ENCODE data around the gene DCAF16.

Gene DCAF16

GRCh38 chr4:17781300-17782287, 29.0 kb downstream of the DCAF16 start, which contains the start of gene FAM184B:
Gene FAM184B, minus strand, starts transcription at chr4:17781621. Its CDS starts 322 bp downstream, at chr4:17781299.
- Histone ChIP-seq H3K4me2 (ENCODE audit: low read length) (peak within 1 kb of the TSS; percentile 53), H3K9ac (ENCODE audit: low read length) (peak within 1 kb of the TSS; percentile 21), H3K79me1 (ENCODE audit: low read length) (no peaks in the 10 kb centered on the region), H3K23ac (ENCODE audit: low read length) (peak within 1 kb of the TSS; percentile 45), H3K4ac (ENCODE audit: low read depth, low read length) (no peak within 1 kb of the TSS), H2BK5ac (ENCODE audit: low read length) (no peak within 1 kb of the TSS), H3K18ac (ENCODE audit: low read length) (no peak within 1 kb of the TSS), H2AK5ac (ENCODE audit: low read length) (no peak within 1 kb of the TSS), H3K56ac (ENCODE audit: low read length) (peak within 1 kb of the TSS; percentile 59), H3K79me2 (ENCODE audit: control insufficient read depth, insufficient read depth, low read length) (no peaks in the 10 kb centered on the region), H3K4me3 (ENCODE audit: low read length) (no peak within 1 kb of the TSS), H4K5ac (ENCODE audit: low read length) (no peak within 1 kb of the TSS), H4K8ac (ENCODE audit: low read depth, low read length) (no peak within 1 kb of the TSS), H3K27ac (ENCODE audit: low read depth, low read length) (no peak within 1 kb of the TSS), H3K36me3 (ENCODE audit: control insufficient read depth, insufficient read depth, low read length) (no peaks in the 10 kb centered on the region), H3K27me3 (ENCODE audit: insufficient read depth, low read length, poor library complexity) (peaks cover 24% of the 10 kb centered on the region), H2BK120ac (ENCODE audit: low read depth, low read length) (no peak within 1 kb of the TSS), H3K4me1 (ENCODE audit: control insufficient read depth, low read depth, low read length) (no peaks in the 10 kb centered on the region), H2BK15ac (replicated peaks; ENCODE audit: low read depth) (no peak within 1 kb of the TSS)
- peak; percentile 29 for DNase-seq
- WGBS (ENCODE audit: extremely low coverage, insufficient coverage, low lambda C conversion rate) = no CpG with 5 or more reads among the region's 82 CpGs

GRCh38 chr4:17780501-17781299, 29.9 kb downstream of the DCAF16 start:
- Histone ChIP-seq H2AK5ac (ENCODE audit: low read length) (no peak overlapping the region), H3K79me1 (ENCODE audit: low read length) (no peaks in the 10 kb centered on the region), H2BK5ac (ENCODE audit: low read length) (no peak overlapping the region), H3K27me3 (ENCODE audit: insufficient read depth, low read length, poor library complexity) (peaks cover 24% of the 10 kb centered on the region), H4K5ac (ENCODE audit: low read length) (no peak overlapping the region), H2BK15ac (replicated peaks; ENCODE audit: low read depth) (no peak overlapping the region), H3K4me1 (ENCODE audit: control insufficient read depth, low read depth, low read length) (no peaks in the 10 kb centered on the region), H3K9ac (ENCODE audit: low read length) (peak overlapping the region; percentile 21), H3K56ac (ENCODE audit: low read length) (peak overlapping the region; percentile 59), H3K27ac (ENCODE audit: low read depth, low read length) (no peak overlapping the region), H3K18ac (ENCODE audit: low read length) (no peak overlapping the region), H3K36me3 (ENCODE audit: control insufficient read depth, insufficient read depth, low read length) (no peaks in the 10 kb centered on the region), H3K79me2 (ENCODE audit: control insufficient read depth, insufficient read depth, low read length) (no peaks in the 10 kb centered on the region), H3K4me2 (ENCODE audit: low read length) (peak overlapping the region; percentile 53), H3K23ac (ENCODE audit: low read length) (peak overlapping the region; percentile 45), H3K4ac (ENCODE audit: low read depth, low read length) (no peak overlapping the region), H3K4me3 (ENCODE audit: low read length) (no peak overlapping the region), H2BK120ac (ENCODE audit: low read depth, low read length) (no peak overlapping the region), H4K8ac (ENCODE audit: low read depth, low read length) (no peak overlapping the region)
- peak; percentile 19 for DNase-seq
- no CpG with 5 or more reads among the region's 31 CpGs for WGBS (ENCODE audit: extremely low coverage, insufficient coverage, low lambda C conversion rate)

GRCh38 chr4:17778431-17778830, 32.1 kb downstream of the DCAF16 start:
- Histone ChIP-seq H2BK5ac (ENCODE audit: low read length) (no peak overlapping the region), H3K36me3 (ENCODE audit: control insufficient read depth, insufficient read depth, low read length) (no peaks in the 10 kb centered on the region), H3K4me2 (ENCODE audit: low read length) (no peak overlapping the region), H3K4ac (ENCODE audit: low read depth, low read length) (no peak overlapping the region), H2BK120ac (ENCODE audit: low read depth, low read length) (no peak overlapping the region), H3K4me1 (ENCODE audit: control insufficient read depth, low read depth, low read length) (no peaks in the 10 kb centered on the region), H4K5ac (ENCODE audit: low read length) (no peak overlapping the region), H3K18ac (ENCODE audit: low read length) (no peak overlapping the region), H3K79me2 (ENCODE audit: control insufficient read depth, insufficient read depth, low read length) (no peaks in the 10 kb centered on the region), H3K9ac (ENCODE audit: low read length) (no peak overlapping the region), H2BK15ac (replicated peaks; ENCODE audit: low read depth) (no peak overlapping the region), H2AK5ac (ENCODE audit: low read length) (no peak overlapping the region), H4K8ac (ENCODE audit: low read depth, low read length) (no peak overlapping the region), H3K27me3 (ENCODE audit: insufficient read depth, low read length, poor library complexity) (peaks cover 24% of the 10 kb centered on the region), H3K23ac (ENCODE audit: low read length) (no peak overlapping the region), H3K56ac (ENCODE audit: low read length) (no peak overlapping the region), H3K79me1 (ENCODE audit: low read length) (no peaks in the 10 kb centered on the region), H3K27ac (ENCODE audit: low read depth, low read length) (no peak overlapping the region), H3K4me3 (ENCODE audit: low read length) (no peak overlapping the region)
- whole genome bisulfite sequencing (ENCODE audit: extremely low coverage, insufficient coverage, low lambda C conversion rate) = no CpG with 5 or more reads among the region's 3 CpGs
- no peak for DNase-seq

- WGBS (ENCODE audit: extremely low coverage, insufficient coverage, low lambda C conversion rate) = no CpG with 5 or more reads among the region's 10 CpGs
- Histone ChIP-seq H2AK5ac (ENCODE audit: low read length) (no peak overlapping the region), H3K23ac (ENCODE audit: low read length) (no peak overlapping the region), H3K4me2 (ENCODE audit: low read length) (no peak overlapping the region), H3K36me3 (ENCODE audit: control insufficient read depth, insufficient read depth, low read length) (no peaks in the 10 kb centered on the region), H3K56ac (ENCODE audit: low read length) (no peak overlapping the region), H4K5ac (ENCODE audit: low read length) (no peak overlapping the region), H2BK5ac (ENCODE audit: low read length) (no peak overlapping the region), H3K4me3 (ENCODE audit: low read length) (no peak overlapping the region), H3K27ac (ENCODE audit: low read depth, low read length) (no peak overlapping the region), H4K8ac (ENCODE audit: low read depth, low read length) (no peak overlapping the region), H3K79me1 (ENCODE audit: low read length) (no peaks in the 10 kb centered on the region), H2BK120ac (ENCODE audit: low read depth, low read length) (no peak overlapping the region), H3K27me3 (ENCODE audit: insufficient read depth, low read length, poor library complexity) (no peaks in the 10 kb centered on the region), H3K4ac (ENCODE audit: low read depth, low read length) (no peak overlapping the region), H3K18ac (ENCODE audit: low read length) (no peak overlapping the region), H3K9ac (ENCODE audit: low read length) (no peak overlapping the region), H3K79me2 (ENCODE audit: control insufficient read depth, insufficient read depth, low read length) (no peaks in the 10 kb centered on the region), H2BK15ac (replicated peaks; ENCODE audit: low read depth) (no peak overlapping the region), H3K4me1 (ENCODE audit: control insufficient read depth, low read depth, low read length) (no peaks in the 10 kb centered on the region)
- DNase-seq = no peak
Observed at GRCh38 chr4:17773135-17773698, 37.3 kb downstream of the DCAF16 start.

DNA sequence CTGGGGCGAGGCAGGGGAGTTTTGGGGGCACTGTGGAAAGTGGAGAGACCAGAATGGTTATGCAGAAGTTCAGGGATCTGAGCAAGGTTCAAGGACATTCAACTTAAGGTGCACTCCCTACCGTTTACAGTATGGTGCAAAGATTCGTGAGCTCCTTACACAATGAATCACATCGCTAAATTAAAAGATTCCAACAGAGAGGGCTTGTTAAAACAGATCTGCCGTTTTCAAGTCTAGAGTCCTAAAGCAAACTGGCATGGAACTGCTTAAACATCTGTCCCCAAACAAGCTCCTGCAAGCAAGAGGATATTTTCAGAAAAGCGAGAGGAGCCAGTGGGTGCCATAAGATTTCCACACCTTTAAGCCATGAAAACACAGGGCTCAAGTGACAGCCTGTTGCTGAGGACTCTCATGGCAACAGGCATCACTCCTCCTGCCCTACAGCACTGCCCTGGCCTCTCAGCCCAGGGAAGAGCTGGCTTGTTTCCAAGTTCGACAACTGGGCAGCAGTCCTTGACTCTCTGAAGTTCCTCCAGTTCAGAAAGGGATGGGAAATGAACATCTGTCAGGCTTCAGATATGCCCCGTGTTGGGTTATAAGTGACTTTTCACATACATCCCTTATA, 39.2 kb downstream of the DCAF16 start:
- no peaks in the 10 kb centered on the region for H3K4me1 ChIP-seq (ENCODE audit: control insufficient read depth, low read depth, low read length)
- no CpG with 5 or more reads among the region's 8 CpGs for WGBS (ENCODE audit: extremely low coverage, insufficient coverage, low lambda C conversion rate)
- H3K36me3 ChIP-seq (ENCODE audit: control insufficient read depth, insufficient read depth, low read length) = no peaks in the 10 kb centered on the region
- H3K4me3 ChIP-seq (ENCODE audit: low read length) = no peak overlapping the region
- H3K79me2 ChIP-seq (ENCODE audit: control insufficient read depth, insufficient read depth, low read length) = no peaks in the 10 kb centered on the region
- H3K79me1 ChIP-seq (ENCODE audit: low read length) = no peaks in the 10 kb centered on the region
- H2AK5ac ChIP-seq (ENCODE audit: low read length) = no peak overlapping the region
- no peak overlapping the region for H3K4me2 ChIP-seq (ENCODE audit: low read length)
- H2BK5ac ChIP-seq (ENCODE audit: low read length) = no peak overlapping the region
- H3K23ac ChIP-seq (ENCODE audit: low read length) = no peak overlapping the region
- no peak overlapping the region for H3K56ac ChIP-seq (ENCODE audit: low read length)
- no peak overlapping the region for H2BK15ac ChIP-seq (replicated peaks; ENCODE audit: low read depth)
- H3K4ac ChIP-seq (ENCODE audit: low read depth, low read length) = no peak overlapping the region
- no peak overlapping the region for H3K27ac ChIP-seq (ENCODE audit: low read depth, low read length)
- no peak overlapping the region for H4K5ac ChIP-seq (ENCODE audit: low read length)
- H3K27me3 ChIP-seq (ENCODE audit: insufficient read depth, low read length, poor library complexity) = no peaks in the 10 kb centered on the region
- no peak overlapping the region for H3K18ac ChIP-seq (ENCODE audit: low read length)
- H3K9ac ChIP-seq (ENCODE audit: low read length) = no peak overlapping the region
- no peak overlapping the region for H2BK120ac ChIP-seq (ENCODE audit: low read depth, low read length)
- DNase-seq = no peak
- no peak overlapping the region for H4K8ac ChIP-seq (ENCODE audit: low read depth, low read length)

All from mesendoderm (in vitro differentiated cells).